Stimulated activated naive CD4-positive, alpha-beta T cell treated with Interleukin-2 at 50 U/mL for 16 hours (primary cell): ENCODE data around the gene PTPRD.

Experiments used
- DNase-seq: peaks from one replicate; lab custom pipeline; 2025; lab: John Stamatoyannopoulos, UW

Gene PTPRD

DNA sequence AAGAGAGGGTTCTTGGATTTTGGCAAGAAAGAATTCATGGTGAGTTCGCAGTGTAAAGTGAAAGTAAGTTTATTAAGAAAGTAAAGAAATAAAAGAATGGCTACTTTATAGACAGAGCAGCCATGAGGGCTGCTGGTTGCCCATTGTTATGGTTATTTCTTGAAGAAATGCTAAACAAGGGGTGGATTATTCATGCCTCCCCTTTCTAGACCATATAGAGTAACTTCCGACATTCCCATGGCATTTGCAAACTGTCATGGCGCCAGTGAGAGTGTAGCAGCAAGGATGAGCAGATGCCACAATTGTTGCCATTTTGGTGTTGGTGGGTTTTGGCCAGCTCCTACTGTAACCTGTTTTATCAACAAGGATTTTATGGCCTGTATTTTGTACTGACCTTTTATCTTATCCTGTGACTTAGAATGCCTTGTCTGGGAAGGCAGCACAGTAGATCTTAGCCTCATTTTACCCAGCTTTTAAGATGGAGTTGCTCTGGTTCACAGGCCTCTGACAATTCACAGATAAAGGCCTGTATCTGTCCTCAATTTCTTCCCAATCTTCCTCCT is 1787.1 kb downstream of the PTPRD start:
- DNase-seq: no peak

DNA sequence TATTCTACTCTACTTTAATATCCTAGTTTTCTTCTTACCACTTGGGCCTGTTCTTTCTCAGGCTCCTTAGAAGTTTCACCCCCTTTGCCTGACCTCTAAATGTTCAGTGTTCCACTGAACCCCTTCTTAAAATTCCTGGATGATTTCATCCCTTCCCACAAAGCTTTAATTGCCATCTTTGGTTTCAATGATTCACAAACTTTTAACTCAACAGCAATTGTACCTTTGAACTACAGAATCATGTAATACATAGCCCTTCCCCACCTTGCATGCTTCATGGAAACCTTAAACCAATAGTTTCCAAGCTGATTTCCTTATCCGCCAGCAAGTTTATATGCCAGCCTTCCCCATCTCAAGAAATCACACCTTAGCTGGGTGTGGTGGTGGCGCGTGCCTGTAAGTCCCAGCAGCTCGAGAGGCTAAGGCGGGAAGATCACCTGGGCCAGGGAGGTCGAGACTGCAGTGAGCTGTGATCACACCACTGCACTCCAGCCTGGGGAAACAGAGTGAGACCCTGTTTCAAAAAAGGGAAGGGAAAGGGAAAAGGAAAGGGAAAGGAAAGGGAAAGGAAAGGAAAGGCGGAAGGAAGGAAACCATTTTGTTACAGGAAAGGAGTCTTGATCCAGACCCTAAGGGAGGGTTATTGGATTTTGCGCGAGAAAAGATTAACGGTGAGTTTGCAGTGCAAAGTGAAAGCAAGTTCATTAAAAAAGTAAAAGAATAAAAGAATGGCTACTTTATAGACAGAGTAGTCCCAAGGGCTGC is 1789.5 kb downstream of the PTPRD start:
- DNase-seq: no peak

GRCh38 chr9:8822667-8823025 is 1790.2 kb downstream of the PTPRD start:
- no peak for DNase-seq

DNA sequence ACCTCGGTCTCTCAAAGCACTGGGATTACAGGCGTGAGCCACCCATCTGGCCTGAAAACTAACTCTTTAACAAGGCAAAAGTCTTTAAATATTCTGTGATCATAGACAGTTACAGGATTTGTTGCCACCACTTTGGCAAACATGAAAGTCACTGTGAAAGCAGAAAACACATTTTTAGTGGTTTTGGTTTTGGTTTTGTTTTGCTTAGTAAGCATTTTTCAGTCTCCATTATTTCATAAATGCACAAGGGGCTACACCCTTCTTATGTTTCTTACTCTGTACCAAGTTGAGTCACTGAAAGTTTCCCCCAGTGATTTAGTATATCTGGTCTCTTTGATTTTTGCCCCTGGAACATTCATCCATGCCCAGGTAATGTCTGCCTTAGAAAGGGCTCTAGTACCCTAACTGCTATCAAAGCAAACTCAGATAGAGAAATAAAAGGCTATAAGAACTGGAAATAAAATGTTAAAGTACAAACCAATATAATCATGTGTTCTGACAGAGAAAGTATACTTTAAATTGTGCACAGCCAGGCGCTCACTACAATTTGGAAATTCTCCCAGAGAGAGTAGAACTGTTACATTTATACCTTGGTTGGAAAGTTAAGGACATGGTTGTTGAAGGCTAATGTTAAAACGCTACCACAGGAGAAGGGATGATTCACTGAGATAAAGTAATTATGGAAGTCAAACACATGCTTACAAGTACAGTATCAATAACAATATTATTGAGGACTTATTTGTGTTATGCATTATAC is 1790.7 kb downstream of the PTPRD start:
- no peak for DNase-seq

- no peak for DNase-seq
Measured at GRCh38 chr9:8817335-8817734, 1795.5 kb downstream of the PTPRD start.

DNA sequence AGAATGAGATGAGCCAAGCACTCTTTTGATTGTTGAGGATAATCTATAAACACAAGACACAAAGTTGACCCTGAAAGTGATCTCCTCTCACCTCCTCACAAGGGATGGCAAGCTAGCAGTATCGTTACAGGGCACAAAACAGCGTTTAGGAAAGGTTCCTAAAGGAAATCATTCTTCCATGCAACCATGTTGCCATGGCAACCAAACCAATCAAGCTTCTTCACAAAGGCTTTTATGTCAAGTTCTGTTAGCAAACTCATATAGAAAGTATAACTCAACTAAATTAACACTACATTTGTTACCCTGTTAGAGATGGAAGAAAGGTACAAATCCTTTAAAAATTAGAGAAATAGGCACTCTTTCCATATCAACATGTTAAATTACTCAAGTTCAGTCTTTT is 1796.4 kb downstream of the PTPRD start:
- DNase-seq: no peak

GRCh38 chr9:8815931-8816330 is 1796.9 kb downstream of the PTPRD start:
- no peak for DNase-seq

GRCh38 chr9:8815219-8815618 is 1797.6 kb downstream of the PTPRD start:
- no peak for DNase-seq

GRCh38 chr9:8812888-8813287 is 1799.9 kb downstream of the PTPRD start:
- DNase-seq: no peak

GRCh38 chr9:8809741-8810140 is 1803.1 kb downstream of the PTPRD start:
- DNase-seq: no peak

- no peak for DNase-seq
Measured at GRCh38 chr9:8806150-8806549, 1806.7 kb downstream of the PTPRD start.

DNA sequence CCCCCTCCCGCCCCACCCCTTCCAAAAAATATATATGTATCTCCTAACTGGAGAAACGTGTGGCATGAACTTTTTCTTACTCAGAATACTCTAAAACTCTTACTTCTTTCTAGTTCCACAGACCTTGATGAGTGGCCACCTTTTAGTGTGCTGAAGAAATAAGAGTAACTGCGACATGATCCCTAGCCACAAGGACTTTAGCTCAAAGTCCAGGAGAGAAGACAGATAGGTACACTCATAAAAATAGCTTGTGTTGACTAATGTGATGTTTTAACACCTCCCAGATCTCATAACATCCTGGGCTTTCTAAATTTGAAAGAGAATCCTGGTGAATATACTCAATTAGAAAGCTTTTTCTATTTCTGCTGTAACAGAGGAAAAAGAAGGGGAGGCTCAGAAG is 1808.2 kb downstream of the PTPRD start:
- no peak for DNase-seq

DNA sequence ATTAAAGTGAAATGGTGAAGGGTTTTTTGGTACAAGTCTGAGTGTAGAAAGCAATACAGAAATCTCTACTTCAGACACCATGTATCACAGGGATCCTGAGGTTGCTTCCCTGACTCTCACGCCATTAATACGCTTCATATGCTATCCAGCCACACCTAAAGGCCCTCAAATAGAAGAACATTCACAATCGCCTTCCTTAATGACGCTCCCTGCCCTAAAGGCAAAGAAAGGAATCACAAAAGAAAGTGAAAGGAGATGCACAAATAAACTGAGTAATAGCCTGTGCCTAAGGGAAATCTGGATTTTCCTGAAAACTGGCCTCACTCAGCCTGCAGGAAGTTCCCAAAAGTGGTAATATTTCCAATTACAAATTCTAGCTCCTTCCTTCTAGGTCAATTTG is 1810.6 kb downstream of the PTPRD start:
- DNase-seq: no peak

DNA sequence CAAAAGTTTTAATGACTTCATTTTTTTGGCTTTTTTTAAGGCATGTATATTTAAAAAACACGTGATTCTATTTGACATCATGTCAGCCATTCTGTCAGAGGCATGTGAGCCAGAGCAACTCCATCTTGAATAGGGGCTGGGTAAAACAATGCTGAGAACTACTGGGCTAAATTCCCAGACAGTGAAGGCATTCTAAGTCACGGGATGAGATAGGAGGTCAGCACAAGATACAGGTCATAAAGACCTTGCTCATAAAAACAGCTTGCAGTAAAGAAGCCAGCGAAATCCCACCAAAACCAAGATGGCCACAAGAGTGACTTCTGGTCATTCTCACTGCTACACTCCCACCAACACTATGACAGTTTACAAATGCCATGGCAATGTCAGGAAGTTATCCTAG is 1812.6 kb downstream of the PTPRD start:
- DNase-seq: no peak

DNA sequence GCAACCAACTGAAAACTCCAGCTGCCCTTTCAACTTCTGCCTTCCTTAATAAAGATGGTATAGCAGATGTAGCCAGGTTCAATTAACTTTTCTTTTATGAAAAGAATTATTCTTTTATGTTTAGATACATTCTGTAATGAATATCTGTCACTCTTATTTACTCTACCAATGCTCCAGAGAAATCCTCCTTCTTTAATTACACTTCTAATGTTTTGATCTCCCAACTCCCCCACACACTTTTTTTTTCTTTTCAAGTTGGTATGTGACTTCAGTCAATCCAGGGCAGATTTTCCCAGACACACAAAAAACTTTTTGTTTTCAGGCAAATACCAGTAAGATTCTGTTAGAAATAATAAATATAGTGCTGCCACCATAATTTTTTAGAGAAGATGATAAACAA is 1813.2 kb downstream of the PTPRD start:
- DNase-seq: no peak

GRCh38 chr9:8799206-8799605 is 1813.6 kb downstream of the PTPRD start:
- no peak for DNase-seq

- no peak for DNase-seq
Measured at GRCh38 chr9:8784838-8785237, 1828.0 kb downstream of the PTPRD start.

DNA sequence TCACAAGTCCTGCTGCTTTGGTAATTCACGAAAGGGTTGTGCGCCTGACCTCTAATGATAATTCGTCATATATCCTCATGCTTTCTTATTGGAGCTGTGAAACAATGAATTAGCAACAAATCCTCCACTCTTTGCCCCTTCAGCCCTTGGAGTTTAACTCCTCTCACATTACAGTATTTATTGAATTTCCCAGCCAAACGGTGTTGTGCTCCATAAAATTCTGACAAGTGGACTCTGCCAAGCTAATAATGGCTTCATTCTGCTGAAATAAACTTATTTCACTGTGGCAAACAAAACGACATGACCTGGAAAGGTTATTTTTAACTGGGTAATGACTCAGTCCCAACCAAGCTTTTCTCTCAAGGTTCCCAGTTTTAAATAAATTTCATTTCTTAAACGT is 1828.9 kb downstream of the PTPRD start:
- no peak for DNase-seq

DNA sequence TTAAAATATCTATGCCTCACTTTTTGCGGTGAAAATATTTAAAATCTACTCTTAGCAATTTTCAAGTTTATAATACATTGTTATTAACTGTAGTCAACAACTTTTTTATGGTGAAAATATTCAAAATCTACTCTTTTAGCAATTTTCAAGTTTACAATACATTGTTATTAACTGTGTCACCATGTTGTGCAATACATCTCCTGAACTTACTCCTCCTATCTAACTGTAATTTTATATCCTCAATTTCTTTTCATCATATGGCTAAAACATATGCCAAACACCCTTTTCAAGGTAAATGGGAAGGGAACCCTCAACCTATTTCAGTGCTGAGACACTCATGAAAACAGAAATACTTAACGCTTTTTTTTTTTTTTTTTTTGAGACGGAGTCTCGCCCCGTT is 1830.6 kb downstream of the PTPRD start:
- no peak for DNase-seq

DNA sequence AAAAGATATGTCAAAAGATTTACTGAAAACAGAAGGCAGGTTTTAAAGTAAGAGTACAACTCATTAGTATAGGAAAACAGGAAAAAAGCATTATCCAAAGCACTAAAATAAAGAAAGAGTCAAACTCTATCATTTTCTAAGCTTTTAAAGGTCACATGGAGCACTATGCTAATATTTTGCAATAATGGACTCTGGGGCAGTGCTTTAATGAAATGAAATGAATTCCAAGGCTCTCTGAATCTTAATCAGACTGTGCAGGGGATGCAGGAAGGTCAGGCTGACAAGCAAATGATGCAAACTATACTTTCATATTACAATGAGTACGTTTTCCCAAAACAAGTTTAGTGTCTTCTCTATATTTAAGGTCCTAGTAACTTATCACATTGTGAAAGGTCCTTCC is 1831.3 kb downstream of the PTPRD start:
- DNase-seq: no peak

DNA sequence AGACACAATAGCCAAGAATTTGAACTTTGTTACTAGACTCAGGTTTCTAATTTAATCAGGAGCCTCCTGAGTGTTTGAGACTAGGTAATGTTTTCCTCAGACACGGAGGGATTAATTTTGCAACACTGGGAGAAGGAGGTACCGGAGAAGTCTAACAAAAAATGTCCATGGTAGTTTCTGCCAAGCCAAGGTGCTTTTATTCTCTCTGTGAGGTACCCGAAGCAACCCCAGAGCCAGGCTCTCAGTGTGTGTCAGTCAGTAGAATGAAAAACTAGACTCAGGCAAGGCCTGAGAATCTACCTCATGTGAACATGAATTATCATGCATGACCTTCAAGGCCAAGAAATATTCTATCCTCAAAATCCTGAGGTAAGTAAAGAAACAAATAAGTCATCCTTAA is 1832.4 kb downstream of the PTPRD start:
- no peak for DNase-seq

GRCh38 chr9:8779478-8779877 is 1833.3 kb downstream of the PTPRD start:
- DNase-seq: no peak

DNA sequence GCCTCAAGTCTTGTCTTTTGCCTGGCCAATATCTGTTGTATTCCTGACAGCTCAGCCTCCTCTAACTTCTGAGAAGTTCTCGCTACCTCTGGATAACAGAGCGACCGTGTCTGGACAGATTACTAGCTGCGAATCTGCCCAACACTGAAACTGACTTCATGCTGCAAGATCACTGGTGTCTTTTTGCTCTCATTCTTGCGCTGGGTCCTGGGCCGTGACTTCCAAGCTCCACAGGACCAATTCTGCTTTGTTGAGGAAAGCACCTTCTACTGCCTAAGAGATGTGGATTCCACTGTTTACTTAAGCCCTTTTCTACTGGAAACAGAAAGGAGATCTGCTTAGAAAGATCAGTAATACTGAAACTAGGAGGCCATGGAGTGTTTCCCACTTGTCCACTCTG is 1834.4 kb downstream of the PTPRD start:
- no peak for DNase-seq
